HepG2 (cell line): ENCODE data around the gene CCDC18. TPM values are rescaled to one million over a fixed set of nuclear protein-coding genes. Genes with fewer than 3 reads are reported as not detected.
A peak's percentile ranks its signal among the peaks of the same experiment; 100 is the strongest.

Source experiments
- AHR ChIP-seq: IDR thresholded peaks from 2 replicates; pipeline ENCODE4 v1.6.1; 2018; ENCODE audit warnings: missing genetic modification reagents, missing compliant biosample characterization
- ATF4 ChIP-seq, 2 experiments: fragments of 450-650 bp in 1 of 2; sonication (generic) in 1 of 2; formaldehyde crosslinking; IDR thresholded peaks; 2 replicates each; pipeline versions ENCODE4 v1.5.0 to v1.8.0; 2020 to 2022; ENCODE audit warnings: mild to moderate bottlenecking in 1 of 2, missing genetic modification reagents in 1 of 2
- ELF1 ChIP-seq: sonication (generic); formaldehyde crosslinking; IDR thresholded peaks from 2 replicates; pipeline ENCODE4 v1.4.0; 2020; ENCODE audit warnings: missing genetic modification reagents
- FOXA3 ChIP-seq: IDR thresholded peaks from 2 replicates; pipeline ENCODE4 v1.6.1; 2016; ENCODE audit warnings: missing genetic modification reagents, missing compliant biosample characterization
- GTF2F1 ChIP-seq: fragments of 150-350 bp; IDR thresholded peaks from 2 replicates; pipeline ENCODE4 v1.6.1; 2014; ENCODE audit warnings: low read length
- HNF4G ChIP-seq, 2 experiments: sonication (generic) in 1 of 2; formaldehyde crosslinking in 1 of 2; IDR thresholded peaks; 2 replicates each; pipeline versions ENCODE4 v1.4.0 to v1.6.1; 2011 to 2020; ENCODE audit warnings: borderline replicate concordance in 2 of 2, low read depth in 2 of 2, mild to moderate bottlenecking in 2 of 2, low read length in 1 of 2, missing genetic modification reagents in 1 of 2, moderate library complexity in 1 of 2
- JARID2 ChIP-seq: sonication (generic); formaldehyde crosslinking; IDR thresholded peaks from 2 replicates; pipeline ENCODE4 v1.8.1; 2023; ENCODE audit warnings: missing genetic modification reagents, inconsistent platforms; ENCODE audit not compliant: insufficient replicate concordance
- KDM4B ChIP-seq: sonication (generic); formaldehyde crosslinking; IDR thresholded peaks from 2 replicates; pipeline ENCODE4 v1.4.0; 2020; ENCODE audit warnings: missing genetic modification reagents
- MXI1 ChIP-seq: IDR thresholded peaks from 3 replicates; pipeline ENCODE4 v1.6.1; 2012; ENCODE audit warnings: low read depth, low read length, inconsistent platforms, borderline replicate concordance
- NFE2L1 ChIP-seq: sonication (generic); formaldehyde crosslinking; IDR thresholded peaks from 2 replicates; pipeline ENCODE4 v1.4.0; 2020; ENCODE audit warnings: missing genetic modification reagents, mild to moderate bottlenecking, borderline replicate concordance
- NFYB ChIP-seq: sonication (generic); formaldehyde crosslinking; IDR thresholded peaks from 2 replicates; pipeline ENCODE4 v1.4.0; 2020; ENCODE audit warnings: missing genetic modification reagents
- NR2F2 ChIP-seq: IDR thresholded peaks from 2 replicates; pipeline ENCODE4 v1.6.1; 2012; ENCODE audit warnings: low read depth, inconsistent platforms, borderline replicate concordance
- POGZ ChIP-seq: sonication (generic); formaldehyde crosslinking; IDR thresholded peaks from 2 replicates; pipeline ENCODE4 v1.4.0; 2020; ENCODE audit warnings: mild to moderate bottlenecking, missing genetic modification reagents
- RBAK ChIP-seq: sonication (generic); formaldehyde crosslinking; IDR thresholded peaks from 2 replicates; pipeline ENCODE4 v1.5.1; 2020; ENCODE audit warnings: mild to moderate bottlenecking, missing genetic modification reagents
- SIX4 ChIP-seq: sonication (generic); formaldehyde crosslinking; IDR thresholded peaks from 2 replicates; pipeline ENCODE4 v1.4.0; 2020; ENCODE audit warnings: missing genetic modification reagents
- YEATS4 ChIP-seq: sonication (generic); formaldehyde crosslinking; IDR thresholded peaks from 2 replicates; pipeline ENCODE4 v1.4.0; 2020; ENCODE audit warnings: missing genetic modification reagents, borderline replicate concordance
- ZBTB4 ChIP-seq: sonication (generic); formaldehyde crosslinking; IDR thresholded peaks from 2 replicates; pipeline ENCODE4 v1.4.0; 2020; ENCODE audit warnings: missing genetic modification reagents, mild to moderate bottlenecking, borderline replicate concordance
- ZNF10 ChIP-seq: sonication (generic); formaldehyde crosslinking; IDR thresholded peaks from 2 replicates; pipeline ENCODE4 v1.4.0; 2020; ENCODE audit warnings: mild to moderate bottlenecking, low read depth, missing genetic modification reagents, borderline replicate concordance
- ZNF234 ChIP-seq: sonication (generic); formaldehyde crosslinking; conservative IDR thresholded peaks from 2 replicates; pipeline ENCODE4 v1.5.1; 2020; ENCODE audit warnings: mild to moderate bottlenecking, missing genetic modification reagents
- ZNF24 ChIP-seq: fragments of 450-650 bp; IDR thresholded peaks from 2 replicates; pipeline ENCODE4 v1.6.1; 2017; ENCODE audit warnings: antibody characterized with exemption, mild to moderate bottlenecking
- ZNF333 ChIP-seq: sonication (generic); formaldehyde crosslinking; IDR thresholded peaks from 2 replicates; pipeline ENCODE4 v1.4.0; 2020; ENCODE audit warnings: mild to moderate bottlenecking, missing genetic modification reagents, borderline replicate concordance
- ZNF44 ChIP-seq: sonication (generic); formaldehyde crosslinking; IDR thresholded peaks from 2 replicates; pipeline ENCODE4 v1.5.1; 2020; ENCODE audit warnings: mild to moderate bottlenecking, missing genetic modification reagents
- ZNF576 ChIP-seq: sonication (generic); formaldehyde crosslinking; IDR thresholded peaks from 2 replicates; pipeline ENCODE4 v1.4.0; 2020; ENCODE audit warnings: mild to moderate bottlenecking, missing genetic modification reagents
- ZNF644 ChIP-seq: IDR thresholded peaks from 2 replicates; pipeline ENCODE4 v1.6.1; 2016; ENCODE audit warnings: low read depth
- ZNF776 ChIP-seq: sonication (generic); formaldehyde crosslinking; IDR thresholded peaks from 2 replicates; pipeline ENCODE4 v1.4.0; 2020; ENCODE audit warnings: mild to moderate bottlenecking, missing genetic modification reagents
- polyA plus RNA-seq, 8 experiments: library from polyadenylated mRNA; depleted of rRNA in 3 of 8; stranded (reverse) in 7 of 8; unstranded in 1 of 8; fragments of >200 nt; fragmentation: Illumina TruSeq in 4 of 8; extraction: Trizol in 4 of 8; gene quantifications; 2 replicates each; pipeline versions ENCODE4 v1.2.1 to v1.2.3, GENCODE V29; 2011 to 2016; ENCODE audit warnings: low read depth in 4 of 8, missing spikeins in 1 of 8, mixed read lengths in 1 of 8; ENCODE audit not compliant: insufficient read depth in 1 of 8
- total RNA-seq, 5 experiments: library from RNA; depleted of rRNA; stranded (reverse); fragments of >200 nt; fragmentation: Illumina TruSeq; extraction: Trizol; gene quantifications; 2 replicates each; pipeline ENCODE4 v1.2.3, GENCODE V29; 2016; ENCODE audit warnings: low read depth in 1 of 5

Gene CCDC18
- total and polyA plus RNA-seq, 2 of the 13 experiments (the other 11 are each of a cell fraction or from before 2014, with no cell fraction given): 1.9 to 18.4 TPM

- no peak for TF ChIP-seq JARID2 (CRISPR knock-in tag)
- no peak for TF ChIP-seq ZNF10 (CRISPR knock-in tag)
- no peak for TF ChIP-seq GTF2F1
- TF ChIP-seq ZNF24: no peak
- TF ChIP-seq ZNF234 (CRISPR knock-in tag): no peak
- TF ChIP-seq ZNF644 (CRISPR knock-in tag): 0 out of 2 replicates have a peak, but pooled peaks have one; percentile 49
- peak; percentile 35; the same call in 1 of the 2 replicates for TF ChIP-seq HNF4G (IDR thresholded peaks at IDR 0.05; ENCODE audit: borderline replicate concordance, low read depth, low read length)
- no peak for TF ChIP-seq HNF4G (CRISPR knock-in tag; IDR thresholded peaks at IDR 0.05; ENCODE audit: borderline replicate concordance, low read depth)
- TF ChIP-seq ATF4 (CRISPR knock-in tag; IDR thresholded peaks at IDR 0.05): no peak
- peak; percentile 69 for TF ChIP-seq POGZ (CRISPR knock-in tag)
- no peak for TF ChIP-seq ZNF44 (CRISPR knock-in tag)
- TF ChIP-seq ZNF576 (CRISPR knock-in tag): no peak
- TF ChIP-seq AHR (CRISPR knock-in tag): no peak
- no peak for TF ChIP-seq ZNF333
- TF ChIP-seq MXI1: peak; percentile 33; the same call in 1 of the 3 replicates
- no peak for TF ChIP-seq NFYB (CRISPR knock-in tag)
- no peak for TF ChIP-seq NFE2L1 (CRISPR knock-in tag)
- no peak for TF ChIP-seq ZNF776 (CRISPR knock-in tag)
- no peak for TF ChIP-seq ELF1 (CRISPR knock-in tag)
- TF ChIP-seq SIX4 (CRISPR knock-in tag): no peak
- TF ChIP-seq FOXA3 (CRISPR knock-in tag): peak; percentile 67
- TF ChIP-seq KDM4B (CRISPR knock-in tag): no peak
- TF ChIP-seq YEATS4 (CRISPR knock-in tag): peak; percentile 49; the same call in 1 of the 2 replicates
- no peak for TF ChIP-seq NR2F2
- no peak for TF ChIP-seq ZBTB4 (CRISPR knock-in tag)
- TF ChIP-seq RBAK (CRISPR knock-in tag): no peak
Measured at GRCh38 chr1:93221913-93222312, 41.4 kb downstream of the CCDC18 start (continued).
